ENCODE results near the gene KLHDC9.
A peak's percentile ranks its signal among the peaks of the same experiment; 100 is the strongest.
"Not testable (repeated sequence)": the region's sequence is repeated elsewhere in the genome, so short reads cannot be mapped to it uniquely, and the experiment has no call there.

The KLHDC9 gene, protein sequence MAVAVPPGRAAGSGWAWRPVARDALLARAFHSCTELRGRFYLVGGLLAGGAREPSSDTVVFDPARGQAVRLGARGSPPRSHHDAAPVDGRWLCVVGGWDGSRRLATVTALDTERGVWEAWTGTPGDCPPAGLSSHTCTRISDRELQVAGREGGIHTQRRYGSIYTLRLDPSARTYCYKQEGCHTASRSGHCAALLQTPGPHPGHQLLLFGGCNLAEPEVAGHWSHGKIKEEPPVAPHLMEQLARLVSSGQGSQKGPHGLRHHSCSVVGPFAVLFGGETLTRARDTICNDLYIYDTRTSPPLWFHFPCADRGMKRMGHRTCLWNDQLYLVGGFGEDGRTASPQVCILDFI

DNA sequence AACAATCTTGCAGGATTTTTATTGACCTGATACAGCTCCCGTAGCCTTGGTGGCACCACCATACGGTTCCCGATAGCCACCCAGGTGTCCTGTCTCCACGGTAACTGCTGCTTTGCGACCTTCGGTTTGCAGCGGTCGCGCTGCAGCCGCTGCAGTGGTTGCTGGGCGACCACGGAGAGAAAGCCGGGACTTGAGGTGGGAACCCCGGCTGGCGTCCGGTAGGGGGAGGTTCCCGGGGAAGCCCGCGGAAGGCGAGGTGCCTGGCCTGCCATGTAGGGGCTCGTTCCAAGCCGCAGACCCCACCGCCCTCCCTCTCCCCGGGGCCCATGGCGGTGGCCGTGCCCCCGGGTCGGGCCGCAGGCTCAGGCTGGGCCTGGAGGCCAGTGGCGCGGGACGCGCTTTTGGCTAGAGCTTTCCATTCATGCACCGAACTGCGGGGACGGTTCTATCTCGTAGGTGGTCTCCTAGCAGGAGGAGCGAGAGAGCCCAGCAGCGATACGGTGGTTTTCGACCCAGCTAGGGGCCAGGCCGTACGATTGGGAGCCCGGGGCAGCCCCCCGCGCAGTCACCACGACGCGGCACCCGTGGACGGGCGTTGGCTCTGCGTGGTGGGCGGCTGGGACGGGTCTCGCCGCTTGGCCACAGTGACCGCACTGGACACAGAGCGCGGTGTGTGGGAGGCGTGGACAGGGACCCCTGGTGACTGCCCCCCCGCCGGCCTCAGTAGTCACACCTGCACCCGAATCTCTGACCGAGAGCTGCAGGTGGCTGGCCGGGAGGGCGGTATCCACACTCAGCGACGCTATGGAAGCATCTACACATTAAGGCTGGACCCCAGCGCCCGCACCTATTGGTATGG, at the start of gene KLHDC9:
TSS of gene KLHDC9 (plus strand) at position 152 of the 859 bp plus-strand sequence. CDS start at position 327, 175 bp downstream.
- Mint-ChIP-seq H3K36me3 (peaks cover 2% of the 10 kb centered on the region), H3K9me3 (no peaks in the 10 kb centered on the region), H3K4me3 (peak within 1 kb of the TSS; percentile 89), H3K4me1 (peaks cover 43% of the 10 kb centered on the region), H3K27ac (peak within 1 kb of the TSS; percentile 98), H3K27me3 (no peaks in the 10 kb centered on the region)

DNA sequence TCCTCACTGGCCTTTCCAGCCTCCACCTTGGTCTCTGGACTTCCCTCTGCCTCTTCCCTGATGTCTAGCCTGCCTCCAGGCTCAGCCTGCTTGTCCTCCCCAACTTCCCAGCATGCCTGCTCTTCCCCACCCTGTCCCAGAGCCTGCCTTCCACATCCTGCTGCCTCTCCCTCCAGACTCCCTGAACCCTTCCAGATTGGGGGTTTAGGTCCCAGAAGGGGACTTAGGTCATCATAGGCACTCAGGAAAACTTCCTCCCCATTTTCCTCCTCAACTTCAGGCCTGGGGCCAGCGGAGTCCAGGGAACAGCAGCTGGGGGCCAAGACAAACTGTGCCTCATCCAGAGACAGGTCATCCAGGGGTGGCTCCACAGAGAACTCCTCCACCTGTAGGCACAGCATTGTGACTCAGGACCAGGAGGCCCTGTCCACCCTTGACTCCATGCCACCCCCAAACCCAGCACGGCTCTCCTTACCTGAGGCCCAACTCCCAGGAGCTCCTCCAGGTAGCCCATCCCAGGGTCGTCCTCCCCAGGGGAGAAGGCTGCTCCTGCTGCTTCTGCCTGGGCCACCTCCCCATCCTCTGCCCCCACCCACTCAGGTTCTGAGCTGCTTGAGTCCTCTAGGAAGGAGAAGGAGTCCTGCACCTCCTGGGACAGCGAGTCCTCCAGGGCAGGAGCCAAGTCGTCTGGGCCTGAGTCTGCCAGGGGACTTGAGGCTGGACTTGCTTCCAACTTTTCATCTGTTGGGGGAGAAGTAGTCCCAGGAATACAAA, 49.0 kb upstream of the KLHDC9 start:
- H3K4me3 Mint-ChIP-seq = no peak overlapping the region
- H3K36me3 Mint-ChIP-seq = peaks cover 20% of the 10 kb centered on the region
- peaks cover 25% of the 10 kb centered on the region for H3K4me1 Mint-ChIP-seq
- H3K27me3 Mint-ChIP-seq = no peaks in the 10 kb centered on the region
- no peaks in the 10 kb centered on the region for H3K9me3 Mint-ChIP-seq
- peak overlapping the region; percentile 46 for H3K27ac Mint-ChIP-seq

DNA sequence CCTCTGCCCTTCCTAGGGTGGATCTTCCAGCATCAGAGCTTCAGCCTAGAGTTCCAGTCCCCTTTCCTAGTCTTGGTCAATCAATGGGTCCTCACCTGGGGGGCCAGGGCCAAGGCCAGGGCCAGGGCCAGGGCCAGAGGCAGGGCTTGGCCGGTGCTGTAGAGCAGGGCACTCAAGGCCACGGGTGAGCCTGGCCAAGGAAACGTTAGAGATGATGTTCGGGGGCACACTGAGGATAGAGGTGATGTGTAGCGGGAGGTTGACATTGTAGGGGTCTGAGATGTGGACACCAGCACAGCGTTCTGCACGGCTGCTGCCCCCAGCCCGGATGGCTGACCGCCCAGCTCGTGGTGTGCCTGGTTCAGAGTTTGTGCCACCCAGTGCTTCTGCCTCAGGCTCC, 46.9 kb upstream of the KLHDC9 start:
- Mint-ChIP-seq H3K36me3 (peaks cover 17% of the 10 kb centered on the region), H3K27me3 (no peaks in the 10 kb centered on the region), H3K4me3 (no peak overlapping the region), H3K4me1 (peaks cover 18% of the 10 kb centered on the region), H3K9me3 (no peaks in the 10 kb centered on the region), H3K27ac (peak overlapping the region; percentile 62)

DNA sequence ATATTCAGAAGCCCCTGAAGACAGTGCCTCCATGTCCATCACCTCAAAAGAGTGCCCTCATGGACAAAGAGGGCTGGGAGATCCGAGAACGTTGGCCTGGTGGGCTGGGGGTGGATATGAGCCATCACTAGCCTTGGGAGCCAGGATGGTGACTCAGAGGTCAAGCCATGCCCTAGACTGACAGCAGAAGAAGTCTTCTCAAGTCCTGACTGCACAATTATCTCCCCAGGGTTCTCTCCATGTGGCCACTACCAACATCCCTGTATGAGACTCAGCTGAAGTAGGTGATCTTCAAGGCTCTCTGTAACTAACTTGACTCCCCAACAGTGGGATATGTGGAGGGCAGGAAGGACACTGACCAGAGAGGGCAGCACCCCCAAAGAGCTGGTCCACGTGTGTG, 45.3 kb upstream of the KLHDC9 start:
- no peaks in the 10 kb centered on the region for H3K27me3 Mint-ChIP-seq
- peaks cover 27% of the 10 kb centered on the region for H3K4me1 Mint-ChIP-seq
- H3K36me3 Mint-ChIP-seq = peaks cover 22% of the 10 kb centered on the region
- H3K9me3 Mint-ChIP-seq = no peaks in the 10 kb centered on the region
- peak overlapping the region; percentile 65 for H3K27ac Mint-ChIP-seq
- H3K4me3 Mint-ChIP-seq = no peak overlapping the region

DNA sequence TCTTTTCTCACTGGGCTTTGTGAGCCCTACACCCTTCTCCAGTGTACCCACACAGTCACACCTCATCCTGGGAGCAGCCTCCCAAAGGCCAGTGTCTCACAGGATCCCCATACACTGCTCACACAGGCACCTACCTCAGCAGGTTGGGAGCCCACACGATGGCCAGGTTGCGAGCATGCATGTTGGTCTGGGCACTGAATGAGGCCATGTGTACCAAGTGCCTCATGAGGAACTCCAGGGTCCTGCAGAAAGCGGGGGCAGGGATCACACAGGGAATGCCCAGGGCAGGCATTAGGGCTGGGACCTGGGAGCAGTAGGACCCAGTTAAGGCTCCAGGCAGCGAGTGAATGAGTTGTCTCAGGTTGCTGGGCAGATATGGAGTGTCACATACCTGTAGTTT, 43.9 kb upstream of the KLHDC9 start:
- Mint-ChIP-seq H3K4me3 (no peak overlapping the region), H3K27ac (no peak overlapping the region), H3K9me3 (no peaks in the 10 kb centered on the region), H3K36me3 (peaks cover 17% of the 10 kb centered on the region), H3K27me3 (no peaks in the 10 kb centered on the region), H3K4me1 (peaks cover 24% of the 10 kb centered on the region)

DNA sequence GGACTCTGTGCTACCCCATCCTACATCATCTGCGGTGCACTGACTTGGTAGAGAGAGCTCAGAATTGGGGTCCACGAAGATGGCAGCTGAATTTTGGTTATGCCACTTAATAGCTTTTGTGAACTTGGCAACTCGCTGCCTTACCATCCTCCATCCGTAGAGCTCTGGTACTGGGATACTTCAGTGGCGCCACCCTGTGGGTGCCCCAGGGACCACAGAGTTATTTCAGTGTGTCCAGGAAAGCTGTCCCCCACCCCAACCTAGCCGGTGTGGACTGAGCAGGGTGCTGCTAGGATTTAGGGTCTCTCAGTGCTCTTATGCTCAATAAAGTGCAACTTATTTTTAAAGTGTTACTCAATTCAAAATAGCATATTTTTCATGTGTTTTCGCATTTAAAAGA, 43.4 kb upstream of the KLHDC9 start:
- H3K27me3 Mint-ChIP-seq = no peaks in the 10 kb centered on the region
- no peaks in the 10 kb centered on the region for H3K9me3 Mint-ChIP-seq
- H3K4me3 Mint-ChIP-seq = no peak overlapping the region
- H3K4me1 Mint-ChIP-seq = peaks cover 30% of the 10 kb centered on the region
- H3K27ac Mint-ChIP-seq = peak overlapping the region; percentile 17
- H3K36me3 Mint-ChIP-seq = peaks cover 21% of the 10 kb centered on the region

DNA sequence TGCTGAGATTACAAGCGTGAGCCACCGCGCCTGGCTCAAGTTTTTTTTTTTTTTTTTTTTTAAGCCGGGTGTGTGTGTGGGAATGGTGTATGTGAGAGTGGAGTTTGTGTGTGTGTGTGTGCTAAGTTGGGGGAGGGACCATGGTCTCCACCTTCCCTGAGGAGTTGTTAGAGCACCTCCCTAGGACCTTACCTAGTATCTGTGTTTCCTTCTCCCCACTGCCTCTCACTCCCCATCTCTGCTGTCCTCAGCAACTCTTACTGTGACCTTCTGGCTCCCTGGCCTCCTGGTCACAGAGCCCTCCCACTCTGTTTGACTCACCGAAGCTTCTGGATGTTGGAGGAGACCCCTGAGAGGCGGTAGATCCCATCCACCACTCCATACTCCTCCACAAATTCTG, 38.9 kb upstream of the KLHDC9 start:
- Mint-ChIP-seq H3K36me3 (peaks cover 15% of the 10 kb centered on the region), H3K27ac (peak overlapping the region; percentile 93), H3K4me1 (peaks cover 66% of the 10 kb centered on the region), H3K27me3 (no peaks in the 10 kb centered on the region), H3K9me3 (no peaks in the 10 kb centered on the region), H3K4me3 (no peak overlapping the region)

DNA sequence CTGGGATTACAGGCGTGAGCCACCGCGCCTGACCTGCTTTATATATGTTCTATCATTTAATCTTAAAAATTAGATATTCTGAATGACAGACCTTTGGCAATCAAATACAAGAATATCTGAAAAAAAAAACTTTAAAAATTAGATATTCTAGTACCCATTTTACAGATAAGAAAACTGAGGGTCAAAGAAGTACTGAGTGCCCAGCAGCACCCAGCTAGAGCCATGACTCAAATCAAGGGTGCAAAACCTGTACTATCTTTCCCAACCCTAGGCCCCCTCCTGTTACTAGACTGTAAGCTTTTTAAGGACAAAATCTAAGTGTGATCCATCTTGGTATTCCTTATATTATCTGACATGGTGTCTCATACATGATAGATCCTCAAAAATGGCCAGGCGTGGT, 36.7 kb upstream of the KLHDC9 start:
- Mint-ChIP-seq H3K4me3 (no peak overlapping the region), H3K36me3 (peaks cover 19% of the 10 kb centered on the region), H3K27me3 (no peaks in the 10 kb centered on the region), H3K4me1 (peaks cover 75% of the 10 kb centered on the region), H3K27ac (peak overlapping the region; percentile 94), H3K9me3 (no peaks in the 10 kb centered on the region)

DNA sequence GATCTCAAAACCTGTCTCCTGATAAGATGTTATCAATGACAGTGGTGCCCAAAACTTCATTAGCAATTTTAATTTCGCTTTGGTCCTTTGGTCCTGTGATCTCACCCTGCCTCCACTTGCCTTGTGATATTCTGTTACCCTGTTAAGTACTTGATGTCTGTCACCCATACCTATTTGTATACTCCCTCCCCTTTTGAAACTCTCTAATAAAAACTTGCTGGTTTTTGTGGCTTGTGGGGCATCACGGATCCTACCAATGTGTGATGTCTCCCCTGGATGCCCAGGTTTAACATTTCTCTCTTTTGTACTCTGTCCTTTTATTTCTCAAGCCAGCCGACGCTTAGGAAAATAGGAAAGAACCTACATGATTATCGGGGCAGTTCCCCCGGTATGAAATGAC, 34.2 kb upstream of the KLHDC9 start:
- H3K27me3 Mint-ChIP-seq, H3K9me3 Mint-ChIP-seq: not testable (repeated sequence)
- Mint-ChIP-seq H3K36me3 (peaks cover 17% of the 10 kb centered on the region), H3K4me1 (peaks cover 86% of the 10 kb centered on the region), H3K27ac (peak overlapping the region; percentile 97), H3K4me3 (peak overlapping the region; percentile 84)

DNA sequence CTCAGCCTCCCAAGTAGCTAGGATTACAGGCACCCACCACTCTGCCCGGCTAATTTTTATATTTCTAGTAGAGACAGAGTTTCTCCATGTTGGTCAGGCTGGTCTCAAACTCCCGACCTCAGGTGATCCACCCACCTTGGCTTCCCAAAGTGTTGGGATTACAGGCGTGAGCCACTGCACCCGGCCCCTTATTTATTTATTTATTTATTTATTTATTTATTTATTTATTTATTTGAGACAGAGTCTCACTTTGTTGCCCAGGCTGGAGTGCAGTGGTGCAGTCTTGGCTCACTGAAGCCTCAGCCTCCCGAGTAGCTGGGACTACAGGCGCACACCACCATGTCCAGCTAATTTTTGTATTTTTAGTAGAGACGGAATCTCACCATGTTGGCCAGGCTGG, 32.5 kb upstream of the KLHDC9 start:
- Mint-ChIP-seq H3K27ac (peak overlapping the region; percentile 87), H3K36me3 (peaks cover 11% of the 10 kb centered on the region), H3K4me1 (peaks cover 83% of the 10 kb centered on the region), H3K4me3 (peak overlapping the region; percentile 72)
- H3K27me3 Mint-ChIP-seq, H3K9me3 Mint-ChIP-seq: not testable (repeated sequence)

DNA sequence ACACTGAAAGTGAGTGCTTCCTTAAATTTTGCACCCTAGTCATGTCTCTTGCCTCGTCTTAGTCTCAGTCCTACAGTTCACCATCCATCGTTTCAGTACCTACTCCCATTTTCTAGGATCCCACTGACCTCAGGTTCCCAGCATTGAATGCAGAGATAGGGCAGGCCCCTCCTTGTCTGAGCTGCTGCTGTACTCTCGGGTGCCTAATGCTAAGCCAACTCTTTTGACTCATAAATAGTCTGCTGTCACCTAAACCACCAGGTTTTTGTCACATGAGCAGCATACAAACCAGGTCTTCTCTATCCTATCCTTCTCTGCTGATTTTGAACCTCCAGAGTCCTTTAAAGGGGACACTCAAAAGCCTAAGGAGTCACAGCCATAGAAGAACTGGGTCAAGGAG, 31.5 kb upstream of the KLHDC9 start:
- no peaks in the 10 kb centered on the region for H3K9me3 Mint-ChIP-seq
- peaks cover 88% of the 10 kb centered on the region for H3K4me1 Mint-ChIP-seq
- H3K4me3 Mint-ChIP-seq = peak overlapping the region; percentile 95
- peaks cover 11% of the 10 kb centered on the region for H3K36me3 Mint-ChIP-seq
- peak overlapping the region; percentile 98 for H3K27ac Mint-ChIP-seq
- H3K27me3 Mint-ChIP-seq = no peaks in the 10 kb centered on the region

DNA sequence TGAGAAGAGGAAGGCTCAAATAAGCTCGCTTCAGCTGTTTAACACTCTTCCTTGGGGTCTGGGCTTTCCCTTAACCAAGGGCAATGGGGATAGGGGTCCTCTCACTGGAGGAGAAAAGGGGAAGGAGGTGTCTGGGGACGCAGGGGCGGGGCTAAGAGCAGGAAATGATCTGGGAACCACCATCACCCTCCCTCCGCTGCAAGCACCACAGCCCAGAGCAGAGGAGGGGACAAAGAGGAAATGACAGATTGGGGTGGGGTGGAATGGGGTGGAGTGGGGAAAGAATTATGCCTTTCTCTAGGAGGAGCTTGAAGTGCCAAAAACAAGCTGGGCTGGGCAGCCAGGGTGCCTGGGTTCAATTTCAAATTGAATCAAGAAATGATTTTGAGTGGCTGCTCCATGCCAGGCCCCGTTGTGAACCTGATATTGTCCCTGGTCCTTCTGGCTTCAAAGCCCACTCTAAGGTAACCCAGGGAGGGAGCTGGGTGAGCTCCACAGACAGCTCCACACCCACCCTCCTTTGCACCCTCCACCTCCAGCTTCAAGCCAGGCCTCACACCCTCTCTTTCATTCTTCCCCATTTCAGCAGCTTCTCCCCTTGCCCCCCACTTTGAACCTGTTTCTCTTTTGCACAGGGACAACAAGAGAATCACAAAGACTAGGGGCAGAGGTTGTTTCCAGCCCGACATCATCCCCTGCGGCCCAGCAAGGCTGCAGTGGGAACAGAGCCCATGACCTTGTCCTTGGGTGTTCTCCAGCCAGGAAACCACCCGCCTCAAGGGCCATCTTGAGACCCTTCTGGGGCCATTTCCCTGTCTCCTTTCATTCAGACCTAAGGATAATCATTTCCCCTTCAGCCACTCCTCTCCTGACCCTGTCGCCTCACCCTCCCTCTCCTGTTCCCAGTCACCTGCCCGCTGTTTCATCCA, 29.6 kb upstream of the KLHDC9 start:
- no peaks in the 10 kb centered on the region for H3K9me3 Mint-ChIP-seq
- no peaks in the 10 kb centered on the region for H3K27me3 Mint-ChIP-seq
- H3K4me3 Mint-ChIP-seq = peak overlapping the region; percentile 95
- H3K36me3 Mint-ChIP-seq = peaks cover 8% of the 10 kb centered on the region
- peaks cover 76% of the 10 kb centered on the region for H3K4me1 Mint-ChIP-seq
- H3K27ac Mint-ChIP-seq = peak overlapping the region; percentile 97

DNA sequence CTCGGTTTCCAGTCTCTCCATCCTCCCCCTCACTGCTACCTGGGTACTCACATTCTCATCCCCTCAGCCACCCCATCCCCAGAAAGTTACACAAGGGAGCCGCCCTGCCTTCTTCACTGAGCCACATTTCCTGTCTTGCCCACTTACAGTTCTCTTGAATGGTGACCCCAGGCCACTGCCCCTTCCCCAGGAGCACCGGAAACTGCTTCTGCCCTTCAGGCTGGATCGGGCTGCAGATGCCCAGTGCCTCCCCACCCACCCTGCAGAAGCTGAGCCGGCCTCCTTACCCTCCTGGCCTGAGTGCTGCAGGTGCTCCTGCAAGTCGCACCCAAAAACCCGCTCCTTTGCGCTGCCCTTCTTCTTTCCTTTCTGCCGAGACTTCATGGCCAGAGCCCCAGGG, 28.9 kb upstream of the KLHDC9 start:
- H3K9me3 Mint-ChIP-seq = no peaks in the 10 kb centered on the region
- H3K4me1 Mint-ChIP-seq = peaks cover 69% of the 10 kb centered on the region
- peaks cover 8% of the 10 kb centered on the region for H3K36me3 Mint-ChIP-seq
- H3K27ac Mint-ChIP-seq = peak overlapping the region; percentile 97
- H3K27me3 Mint-ChIP-seq = no peaks in the 10 kb centered on the region
- H3K4me3 Mint-ChIP-seq = peak overlapping the region; percentile 95

DNA sequence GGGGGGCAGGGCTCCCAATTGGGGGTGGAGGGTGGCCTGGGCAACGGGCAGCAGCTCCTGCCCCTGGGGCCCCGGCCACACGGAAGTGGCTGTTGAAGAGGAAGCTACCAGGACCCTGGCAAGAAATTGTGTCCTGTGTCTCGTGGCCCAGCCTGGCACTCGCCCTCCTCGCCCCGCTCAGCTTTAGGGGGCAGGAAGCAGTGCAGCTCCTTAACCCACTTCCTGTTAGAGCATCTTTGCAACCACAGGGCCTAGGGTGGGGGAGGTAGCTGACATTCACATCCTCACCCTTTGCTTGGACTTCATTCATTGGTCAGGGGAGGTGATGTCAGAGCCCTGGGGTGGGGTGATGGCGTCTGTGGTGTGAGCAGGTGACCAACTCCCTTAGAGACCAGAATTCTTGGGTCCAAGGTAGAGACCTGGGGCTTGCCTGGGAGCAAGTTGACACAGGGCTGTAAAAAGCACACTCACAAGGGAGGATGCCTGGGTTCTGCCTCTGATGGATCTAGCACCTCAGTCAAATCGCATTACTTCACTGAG, 28.4 kb upstream of the KLHDC9 start, which contains the start of gene ARHGAP30:
TSS of gene ARHGAP30 (minus strand) at position 161 of the 540 bp plus-strand sequence. CDS start 267 bp downstream, outside the sequence.
- Mint-ChIP-seq H3K9me3 (no peaks in the 10 kb centered on the region), H3K4me3 (peak within 1 kb of the TSS; percentile 95), H3K36me3 (peaks cover 3% of the 10 kb centered on the region), H3K27me3 (no peaks in the 10 kb centered on the region), H3K4me1 (peaks cover 64% of the 10 kb centered on the region), H3K27ac (peak within 1 kb of the TSS; percentile 97)

Data from activated naive CD4-positive, alpha-beta T cell treated with anti-CD3 and anti-CD28 coated beads, Interleukin-2, amount 50 U/mL, for 24 hours (primary cell).